Left lung (tissue), 10 donors: Measurements from ENCODE around the gene SPIRE1. TPM values are rescaled to one million over a fixed set of nuclear protein-coding genes. Genes with fewer than 3 reads are reported as not detected.

Source experiments
- ATAC-seq: fragments of 200-7000 bp; cut with Tn5 transposase; one replicate; pipeline ENCODE4 v1.9.1; 2020; ENCODE audit warnings: moderate library complexity
- DNase-seq, 4 donors: peaks; one replicate each; pipeline ENCODE4 v3.0.0-alpha.2; 2013 to 2020
- H3K27ac ChIP-seq, 2 donors: fragments of 200-600 bp; sonication (generic) in 1 of 2; one replicate each; pipeline versions ENCODE4 v1.5.0 to v1.8.0; 2020 to 2021
- H3K27me3 ChIP-seq, 2 donors: fragments of 200-600 bp; sonication (generic) in 1 of 2; one replicate each; pipeline versions ENCODE4 v1.5.0 to v1.8.0; 2020 to 2021
- H3K36me3 ChIP-seq, 2 donors: fragments of 200-600 bp; sonication (generic) in 1 of 2; one replicate each; pipeline versions ENCODE4 v1.5.0 to v1.8.0; 2020 to 2021
- H3K4me1 ChIP-seq, 2 donors: fragments of 200-600 bp; one replicate each; pipeline ENCODE4 v1.8.0; 2021
- H3K4me3 ChIP-seq, 2 donors: fragments of 200-600 bp; sonication (generic) in 1 of 2; one replicate each; pipeline versions ENCODE4 v1.5.0 to v1.8.0; 2020 to 2021; ENCODE audit warnings: mild to moderate bottlenecking in 1 of 2
- H3K9me3 ChIP-seq, 2 donors: fragments of 200-600 bp; sonication (generic) in 1 of 2; one replicate each; pipeline versions ENCODE4 v1.5.0 to v1.8.0; 2020 to 2021
- CTCF ChIP-seq, 2 donors: fragments of 200-600 bp; sonication (generic) in 1 of 2; IDR thresholded peaks; one replicate each; pipeline versions ENCODE4 v1.5.0 to v1.8.0; 2021; ENCODE audit warnings: antibody characterized with exemption in 2 of 2
- intact Hi-C, 2 donors: fragments of 100-400 bp; cut with DNase I; formaldehyde crosslinking; loops; one replicate each; pipeline versions ENCODE4 v1.11.2 to v1.14.2; 2022
- polyA plus RNA-seq, 6 donors: library from polyadenylated mRNA; unstranded; fragments of 120-200 nt; gene quantifications; one replicate each; pipeline ENCODE4 v1.2.1, GENCODE V29; 2013; ENCODE audit not compliant: insufficient read length in 6 of 6
- total RNA-seq, 2 donors: library from RNA; stranded (reverse); fragmentation: NEBNext Ultra II Directional; extraction: Animal tissue kit (Norgen Biotek cat#: 25700); gene quantifications; one replicate each; pipeline ENCODE4 v1.2.1, GENCODE V29; 2021
- donor health status: DM: no; HTN: yes; CAD: no.
- donor health status: DM: no; HTN: no; CAD: no.

The SPIRE1 gene
- total and polyA plus RNA-seq, 8 donors: 12.1 to 50.4 (median 15.7) TPM

DNA sequence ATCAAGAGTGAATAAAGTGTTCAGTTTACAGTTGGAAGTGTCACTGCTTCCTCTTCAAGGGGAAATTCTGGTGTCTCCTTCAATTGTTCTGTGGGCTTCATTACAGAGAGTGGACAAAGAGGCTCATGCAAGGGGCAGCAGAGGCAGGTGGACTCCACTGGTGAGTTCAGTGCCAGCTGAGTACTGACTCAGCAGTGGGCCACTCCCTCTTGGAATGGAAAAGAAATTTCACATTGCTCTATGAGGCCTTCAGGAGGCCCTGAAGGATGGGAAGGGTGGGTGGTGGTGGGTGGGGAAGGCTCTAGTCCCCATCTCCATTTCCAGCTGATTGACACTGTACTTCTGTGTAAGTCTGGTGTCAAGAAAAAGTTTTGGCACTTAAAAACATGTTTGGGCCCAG is 183.8 kb downstream of the SPIRE1 start:
- no peak for TF ChIP-seq CTCF (IDR thresholded peaks at IDR 0.05)
- peaks cover 0 to under 1% of the 10 kb centered on the region in 2 donors for H3K36me3 ChIP-seq
- intact Hi-C loops: no loop called here
- no peak overlapping the region for H3K4me3 ChIP-seq
- H3K27ac ChIP-seq: no peak overlapping the region
- no peaks in the 10 kb centered on the region for H3K27me3 ChIP-seq
- H3K9me3 ChIP-seq: no peaks in the 10 kb centered on the region
- no peaks in the 10 kb centered on the region for H3K4me1 ChIP-seq
- DNase-seq: no peak
- ATAC-seq: no peak

- TF ChIP-seq CTCF (IDR thresholded peaks at IDR 0.05): no peak
- no peak overlapping the region for H3K27ac ChIP-seq
- no peaks in the 10 kb centered on the region for H3K27me3 ChIP-seq
- H3K4me1 ChIP-seq: no peaks in the 10 kb centered on the region
- DNase-seq: no peak
- H3K9me3 ChIP-seq: no peaks in the 10 kb centered on the region
- intact Hi-C loops: no loop called here
- no peaks in the 10 kb centered on the region for H3K36me3 ChIP-seq
- ATAC-seq: no peak
- no peak overlapping the region for H3K4me3 ChIP-seq
Measured at GRCh38 chr18:12470382-12471075, 187.4 kb downstream of the SPIRE1 start.

DNA sequence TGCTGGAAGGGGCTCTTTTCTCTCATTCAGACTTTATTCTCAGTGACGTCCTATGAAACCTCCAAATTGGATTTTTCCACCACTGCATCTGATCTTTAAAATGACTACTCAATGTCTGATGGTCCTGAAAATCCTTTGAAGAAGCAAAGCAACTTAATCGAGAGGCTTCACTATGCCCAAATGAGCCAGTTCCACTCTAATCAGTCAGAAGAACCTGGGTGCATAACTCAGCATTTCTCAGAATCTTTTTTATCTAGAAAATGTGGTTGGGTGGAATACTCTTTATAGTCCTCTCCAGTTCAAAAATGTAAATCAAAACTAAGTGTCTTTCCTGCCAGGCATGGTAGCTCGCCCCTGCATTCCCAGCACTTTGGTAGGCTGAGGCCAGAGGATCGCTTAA is 189.5 kb downstream of the SPIRE1 start:
- intact Hi-C loops: no loop called here
- TF ChIP-seq CTCF (IDR thresholded peaks at IDR 0.05): no peak
- Histone ChIP-seq H3K27ac (no peak overlapping the region), H3K4me3 (no peak overlapping the region), H3K9me3 (no peaks in the 10 kb centered on the region), H3K27me3 (no peaks in the 10 kb centered on the region), H3K36me3 (peaks cover 0 to 11% of the 10 kb centered on the region in 2 donors), H3K4me1 (no peaks in the 10 kb centered on the region)
- ATAC-seq (no peak), DNase-seq (no peak)

DNA sequence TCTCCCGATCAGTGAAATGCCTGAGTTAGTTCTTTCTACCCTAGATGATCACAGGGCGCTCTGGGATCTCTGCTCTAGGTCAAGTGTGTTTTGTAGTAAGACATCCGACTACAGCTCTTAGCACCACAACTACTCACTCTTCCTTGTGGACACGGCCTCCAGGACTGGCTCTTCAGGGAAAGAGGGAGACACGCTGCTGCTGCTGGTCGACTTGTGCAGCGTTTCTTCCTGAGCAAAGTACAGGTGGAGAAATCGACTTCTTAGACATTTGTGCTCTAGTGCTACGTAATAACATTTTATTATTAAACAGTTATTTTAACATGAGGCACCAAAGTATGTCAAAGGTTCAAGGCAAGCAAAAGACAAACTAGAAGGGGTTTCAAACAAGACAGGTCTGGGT is 193.2 kb downstream of the SPIRE1 start:
- intact Hi-C loops: no loop called here
- peaks cover 0 to 32% of the 10 kb centered on the region in 2 donors for H3K36me3 ChIP-seq
- H3K4me1 ChIP-seq: no peaks in the 10 kb centered on the region
- no peaks in the 10 kb centered on the region for H3K9me3 ChIP-seq
- no peak overlapping the region for H3K4me3 ChIP-seq
- H3K27ac ChIP-seq: no peak overlapping the region
- TF ChIP-seq CTCF (IDR thresholded peaks at IDR 0.05): no peak
- ATAC-seq: no peak
- no peak for DNase-seq
- no peaks in the 10 kb centered on the region for H3K27me3 ChIP-seq

DNA sequence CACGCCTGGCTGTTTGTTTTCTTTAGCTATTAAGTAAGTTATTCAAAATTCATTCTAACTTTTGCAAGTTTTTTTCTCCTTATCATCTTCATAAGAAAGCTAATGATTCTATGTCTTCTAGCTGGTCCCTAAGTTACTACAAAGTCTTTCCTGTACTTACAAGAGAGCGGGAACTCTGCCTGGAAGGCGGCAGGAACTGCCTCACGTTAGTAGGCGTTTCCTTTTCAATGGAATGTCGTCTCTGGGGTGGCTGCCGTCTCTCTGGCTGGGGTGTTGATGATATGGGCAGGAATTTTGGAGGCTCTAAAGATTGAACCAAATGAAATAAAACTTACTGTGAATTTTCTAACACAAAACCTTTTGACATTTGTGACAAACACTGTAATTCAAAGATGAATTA is 194.7 kb downstream of the SPIRE1 start:
- TF ChIP-seq CTCF (IDR thresholded peaks at IDR 0.05): no peak
- H3K9me3 ChIP-seq: no peaks in the 10 kb centered on the region
- no peaks in the 10 kb centered on the region for H3K27me3 ChIP-seq
- DNase-seq (no peak), ATAC-seq (no peak)
- no peaks in the 10 kb centered on the region for H3K4me1 ChIP-seq
- intact Hi-C loops: no loop called here
- H3K36me3 ChIP-seq: peaks cover 0 to 37% of the 10 kb centered on the region in 2 donors
- no peak overlapping the region for H3K27ac ChIP-seq
- H3K4me3 ChIP-seq: no peak overlapping the region
